ENCODE measurements around the gene INAFM1.
"Not testable (repeated sequence)": the region's sequence is repeated elsewhere in the genome, so short reads cannot be mapped to it uniquely, and the experiment has no call there.

Gene INAFM1

GRCh38 chr19:47243364-47243775, 31.3 kb upstream of the INAFM1 start:
- DNase-seq (ENCODE audit: low read depth, low spot score): no peak
- H3K4me3 ChIP-seq (ENCODE audit: low read length): no peak overlapping the region; the same call in 1 of the 2 replicates
- no peak overlapping the region for H3K27ac ChIP-seq (ENCODE audit: low read length)
- no peaks in the 10 kb centered on the region for H3K36me3 ChIP-seq (ENCODE audit: control insufficient read depth, insufficient read depth, low read length)
- H3K4me1 ChIP-seq (ENCODE audit: control insufficient read depth, insufficient read depth, low read length): peaks cover 13% of the 10 kb centered on the region
- H3K9me3 ChIP-seq (ENCODE audit: control insufficient read depth, insufficient read depth, low read length): no peaks in the 10 kb centered on the region
- H3K27me3 ChIP-seq (ENCODE audit: control insufficient read depth, insufficient read depth, low read length): no peaks in the 10 kb centered on the region; the same call in 1 of the 2 replicates
- WGBS (ENCODE audit: insufficient coverage, insufficient read length): no CpG with 5 or more reads among the region's 9 CpGs

- Histone ChIP-seq H3K4me1 (ENCODE audit: control insufficient read depth, insufficient read depth, low read length) (peaks cover 12% of the 10 kb centered on the region), H3K27ac (ENCODE audit: low read length) (no peak overlapping the region), H3K9me3 (ENCODE audit: control insufficient read depth, insufficient read depth, low read length) (no peaks in the 10 kb centered on the region), H3K4me3 (ENCODE audit: low read length) (peak overlapping the region; percentile 37; the same call in 1 of the 2 replicates), H3K27me3 (ENCODE audit: control insufficient read depth, insufficient read depth, low read length) (no peaks in the 10 kb centered on the region; the same call in 1 of the 2 replicates), H3K36me3 (ENCODE audit: control insufficient read depth, insufficient read depth, low read length) (no peaks in the 10 kb centered on the region)
- DNase-seq (ENCODE audit: low read depth, low spot score): peak; percentile 86
- no CpG with 5 or more reads among the region's 46 CpGs for WGBS (ENCODE audit: insufficient coverage, insufficient read length)
Measured at GRCh38 chr19:47243776-47244547, 30.7 kb upstream of the INAFM1 start.

GRCh38 chr19:47247308-47247990, 27.2 kb upstream of the INAFM1 start:
- no peak overlapping the region for H3K4me3 ChIP-seq (ENCODE audit: low read length)
- no peaks in the 10 kb centered on the region for H3K9me3 ChIP-seq (ENCODE audit: control insufficient read depth, insufficient read depth, low read length)
- no peaks in the 10 kb centered on the region; the same call in 1 of the 2 replicates for H3K27me3 ChIP-seq (ENCODE audit: control insufficient read depth, insufficient read depth, low read length)
- no CpG with 5 or more reads among the region's 25 CpGs for WGBS (ENCODE audit: insufficient coverage, insufficient read length)
- H3K27ac ChIP-seq (ENCODE audit: low read length): no peak overlapping the region
- no peak for DNase-seq (ENCODE audit: low read depth, low spot score)
- H3K36me3 ChIP-seq (ENCODE audit: control insufficient read depth, insufficient read depth, low read length): no peaks in the 10 kb centered on the region
- H3K4me1 ChIP-seq (ENCODE audit: control insufficient read depth, insufficient read depth, low read length): peaks cover 2% of the 10 kb centered on the region; the same call in 1 of the 2 replicates

GRCh38 chr19:47253016-47253415, 21.7 kb upstream of the INAFM1 start:
- not testable (repeated sequence) for H3K9me3 ChIP-seq (ENCODE audit: control insufficient read depth, insufficient read depth, low read length); H3K27me3 ChIP-seq (ENCODE audit: control insufficient read depth, insufficient read depth, low read length); H3K36me3 ChIP-seq (ENCODE audit: control insufficient read depth, insufficient read depth, low read length); DNase-seq (ENCODE audit: low read depth, low spot score); H3K4me1 ChIP-seq (ENCODE audit: control insufficient read depth, insufficient read depth, low read length); H3K4me3 ChIP-seq (ENCODE audit: low read length); H3K27ac ChIP-seq (ENCODE audit: low read length)
- WGBS (ENCODE audit: insufficient coverage, insufficient read length): no CpG with 5 or more reads among the region's 8 CpGs

GRCh38 chr19:47253467-47253881, 21.2 kb upstream of the INAFM1 start:
- no CpG with 5 or more reads among the region's 3 CpGs for WGBS (ENCODE audit: insufficient coverage, insufficient read length)
- H3K4me3 ChIP-seq (ENCODE audit: low read length): no peak overlapping the region
- no peak overlapping the region for H3K27ac ChIP-seq (ENCODE audit: low read length)
- H3K9me3 ChIP-seq (ENCODE audit: control insufficient read depth, insufficient read depth, low read length): no peaks in the 10 kb centered on the region
- no peaks in the 10 kb centered on the region; the same call in 1 of the 2 replicates for H3K27me3 ChIP-seq (ENCODE audit: control insufficient read depth, insufficient read depth, low read length)
- no peaks in the 10 kb centered on the region for H3K36me3 ChIP-seq (ENCODE audit: control insufficient read depth, insufficient read depth, low read length)
- peaks cover 2% of the 10 kb centered on the region; the same call in 1 of the 2 replicates for H3K4me1 ChIP-seq (ENCODE audit: control insufficient read depth, insufficient read depth, low read length)
- DNase-seq (ENCODE audit: low read depth, low spot score): no peak

GRCh38 chr19:47253970-47254369, 20.7 kb upstream of the INAFM1 start:
- H3K27me3 ChIP-seq (ENCODE audit: control insufficient read depth, insufficient read depth, low read length): no peaks in the 10 kb centered on the region; the same call in 1 of the 2 replicates
- H3K9me3 ChIP-seq (ENCODE audit: control insufficient read depth, insufficient read depth, low read length): no peaks in the 10 kb centered on the region
- WGBS (ENCODE audit: insufficient coverage, insufficient read length): no CpG with 5 or more reads among the region's 5 CpGs
- H3K36me3 ChIP-seq (ENCODE audit: control insufficient read depth, insufficient read depth, low read length): no peaks in the 10 kb centered on the region
- DNase-seq (ENCODE audit: low read depth, low spot score): no peak
- H3K27ac ChIP-seq (ENCODE audit: low read length): no peak overlapping the region
- peaks cover 2% of the 10 kb centered on the region; the same call in 1 of the 2 replicates for H3K4me1 ChIP-seq (ENCODE audit: control insufficient read depth, insufficient read depth, low read length)
- no peak overlapping the region for H3K4me3 ChIP-seq (ENCODE audit: low read length)

GRCh38 chr19:47255879-47256692, 18.6 kb upstream of the INAFM1 start, which contains the start of gene CCDC9:
Gene CCDC9 (plus strand): TSS chr19:47256525. CDS start chr19:47258401, 1,876 bp downstream.
- H3K9me3 ChIP-seq (ENCODE audit: control insufficient read depth, insufficient read depth, low read length): no peaks in the 10 kb centered on the region
- H3K4me3 ChIP-seq (ENCODE audit: low read length): peak within 1 kb of the TSS; percentile 66; the same call in 1 of the 2 replicates
- H3K27ac ChIP-seq (ENCODE audit: low read length): no peak within 1 kb of the TSS
- H3K36me3 ChIP-seq (ENCODE audit: control insufficient read depth, insufficient read depth, low read length): peaks cover 14% of the 10 kb centered on the region
- DNase-seq (ENCODE audit: low read depth, low spot score): peak; percentile 93
- no peaks in the 10 kb centered on the region; the same call in 1 of the 2 replicates for H3K27me3 ChIP-seq (ENCODE audit: control insufficient read depth, insufficient read depth, low read length)
- no CpG with 5 or more reads among the region's 60 CpGs for WGBS (ENCODE audit: insufficient coverage, insufficient read length)
- peaks cover under 1% of the 10 kb centered on the region; the same call in 1 of the 2 replicates for H3K4me1 ChIP-seq (ENCODE audit: control insufficient read depth, insufficient read depth, low read length)

GRCh38 chr19:47256693-47257410, 17.8 kb upstream of the INAFM1 start:
- WGBS (ENCODE audit: insufficient coverage, insufficient read length): no CpG with 5 or more reads among the region's 52 CpGs
- DNase-seq (ENCODE audit: low read depth, low spot score): peak; percentile 95
- no peak overlapping the region for H3K27ac ChIP-seq (ENCODE audit: low read length)

GRCh38 chr19:47257411-47258169, 17.1 kb upstream of the INAFM1 start:
- WGBS (ENCODE audit: insufficient coverage, insufficient read length): no CpG with 5 or more reads among the region's 29 CpGs

More at GRCh38 chr19:47256693-47257410, 17.8 kb upstream of the INAFM1 start:
- Histone ChIP-seq H3K4me3 (ENCODE audit: low read length) (peak overlapping the region; percentile 46; the same call in 1 of the 2 replicates), H3K27me3 (ENCODE audit: control insufficient read depth, insufficient read depth, low read length) (no peaks in the 10 kb centered on the region), H3K36me3 (ENCODE audit: control insufficient read depth, insufficient read depth, low read length) (peaks cover 17% of the 10 kb centered on the region), H3K9me3 (ENCODE audit: control insufficient read depth, insufficient read depth, low read length) (no peaks in the 10 kb centered on the region), H3K4me1 (ENCODE audit: control insufficient read depth, insufficient read depth, low read length) (no peaks in the 10 kb centered on the region)

More at GRCh38 chr19:47257411-47258169, 17.1 kb upstream of the INAFM1 start:
- Histone ChIP-seq H3K9me3 (ENCODE audit: control insufficient read depth, insufficient read depth, low read length) (no peaks in the 10 kb centered on the region), H3K4me3 (ENCODE audit: low read length) (peak overlapping the region; percentile 66; the same call in 1 of the 2 replicates), H3K36me3 (ENCODE audit: control insufficient read depth, insufficient read depth, low read length) (peaks cover 17% of the 10 kb centered on the region), H3K27ac (ENCODE audit: low read length) (no peak overlapping the region), H3K27me3 (ENCODE audit: control insufficient read depth, insufficient read depth, low read length) (no peaks in the 10 kb centered on the region), H3K4me1 (ENCODE audit: control insufficient read depth, insufficient read depth, low read length) (no peaks in the 10 kb centered on the region)
- no peak for DNase-seq (ENCODE audit: low read depth, low spot score)

Measured in iPS DF 6.9 (cell line).